ENCODE measurements around the gene FBLIM1. TPM values are rescaled to one million over a fixed set of nuclear protein-coding genes. Genes with fewer than 3 reads are reported as not detected.

Gene FBLIM1
- total and polyA plus RNA-seq, 2 donors from 2014 or later: 16.6 to 89.3 TPM

DNA sequence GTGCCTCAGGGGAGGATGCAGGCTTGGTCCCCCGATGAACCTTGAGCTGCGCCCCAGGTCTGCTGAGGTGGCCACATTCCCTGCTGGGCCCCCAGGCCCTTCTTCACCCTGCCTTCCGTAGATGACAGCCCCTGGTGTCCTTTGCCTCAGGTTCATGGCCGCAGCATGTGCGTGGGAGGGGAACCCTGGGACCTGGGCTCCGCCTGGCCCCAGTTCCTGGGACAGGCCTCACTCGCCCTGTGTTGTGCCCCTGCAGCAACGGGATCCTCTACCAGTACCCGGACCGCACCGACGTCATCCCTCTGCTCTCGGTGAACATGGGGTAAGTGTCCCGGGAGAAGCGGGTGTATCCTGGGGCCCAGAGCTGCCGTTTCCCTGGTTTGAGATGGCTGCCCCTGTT, 27.7 kb upstream of the FBLIM1 start:
- Histone ChIP-seq H3K27ac (ENCODE audit: low read depth in 2 of 2, low read length in 2 of 2) (no peak overlapping the region), H3K4me1 (ENCODE audit: control insufficient read depth in 2 of 3, insufficient read depth in 2 of 3, low read depth in 1 of 3, low read length in 3 of 3) (peaks cover 0 to 10% (median 6%) of the 10 kb centered on the region in 3 donors), H3K4me3 (ENCODE audit: low read length in 3 of 3) (no peak overlapping the region), H3K36me3 (ENCODE audit: control insufficient read depth in 2 of 3, insufficient read depth in 3 of 3, low read length in 3 of 3) (peaks cover 0 to 53% (median 19%) of the 10 kb centered on the region in 3 donors), H3K9ac (ENCODE audit: low read length in 3 of 3) (no peak overlapping the region), H3K9me3 (ENCODE audit: control insufficient read depth in 2 of 3, insufficient read depth in 1 of 3, low read length in 3 of 3) (no peaks in the 10 kb centered on the region), H3K27me3 (ENCODE audit: control insufficient read depth, insufficient read depth, low read length) (no peaks in the 10 kb centered on the region)
- no peak for DNase-seq
- intact Hi-C loops (cut with DNase I): no loop called here
- no peak for FAIRE-seq
- no peak for TF ChIP-seq CTCF (IDR thresholded peaks at IDR 0.05; ENCODE audit: borderline replicate concordance, extremely low read depth, insufficient read depth)

- no peak for DNase-seq
- Histone ChIP-seq H3K27me3 (ENCODE audit: control insufficient read depth, insufficient read depth, low read length) (no peaks in the 10 kb centered on the region), H3K27ac (ENCODE audit: low read depth in 2 of 2, low read length in 2 of 2) (no peak overlapping the region), H3K36me3 (ENCODE audit: control insufficient read depth in 2 of 3, insufficient read depth in 3 of 3, low read length in 3 of 3) (peaks cover 0 to 43% (median 17%) of the 10 kb centered on the region in 3 donors), H3K9ac (ENCODE audit: low read length in 3 of 3) (no peak overlapping the region), H3K9me3 (ENCODE audit: control insufficient read depth in 2 of 3, insufficient read depth in 1 of 3, low read length in 3 of 3) (no peaks in the 10 kb centered on the region), H3K4me1 (ENCODE audit: control insufficient read depth in 2 of 3, insufficient read depth in 2 of 3, low read depth in 1 of 3, low read length in 3 of 3) (peaks cover 0 to 16% (median 14%) of the 10 kb centered on the region in 3 donors), H3K4me3 (ENCODE audit: low read length in 3 of 3) (no peak overlapping the region)
- intact Hi-C loops (cut with DNase I): no loop called here
- TF ChIP-seq CTCF (IDR thresholded peaks at IDR 0.05; ENCODE audit: borderline replicate concordance, extremely low read depth, insufficient read depth): no peak
- no peak for FAIRE-seq
These were observed 26.6 kb upstream of the FBLIM1 start for GRCh38 chr1:15731735-15732685.

DNA sequence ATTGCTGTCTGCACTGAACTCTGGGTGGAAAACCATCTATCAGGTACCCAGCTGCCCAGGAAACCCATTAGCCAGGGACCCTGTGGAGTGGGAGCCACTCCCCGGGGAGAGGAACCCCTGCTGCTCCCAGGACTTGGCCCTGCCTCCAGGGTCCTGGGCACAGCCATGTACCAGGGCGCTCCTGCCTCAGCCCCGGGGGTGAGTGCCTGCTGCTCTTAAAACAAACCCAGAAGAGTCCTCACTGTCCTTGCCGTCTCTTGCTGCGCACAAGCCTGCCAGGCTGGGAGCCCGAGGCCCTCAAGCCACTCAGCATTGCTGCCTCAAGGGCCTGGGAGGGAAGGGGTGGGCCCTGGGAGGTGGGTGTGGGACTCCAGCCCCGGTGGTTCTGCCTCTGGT, 25.9 kb upstream of the FBLIM1 start:
- Histone ChIP-seq H3K4me1 (ENCODE audit: control insufficient read depth in 2 of 3, insufficient read depth in 2 of 3, low read depth in 1 of 3, low read length in 3 of 3) (peaks cover 0 to 18% (median 14%) of the 10 kb centered on the region in 3 donors), H3K36me3 (ENCODE audit: control insufficient read depth in 2 of 3, insufficient read depth in 3 of 3, low read length in 3 of 3) (peaks cover 0 to 36% (median 13%) of the 10 kb centered on the region in 3 donors), H3K27ac (ENCODE audit: low read depth in 2 of 2, low read length in 2 of 2) (no peak overlapping the region), H3K9me3 (ENCODE audit: control insufficient read depth in 2 of 3, insufficient read depth in 1 of 3, low read length in 3 of 3) (no peaks in the 10 kb centered on the region), H3K9ac (ENCODE audit: low read length in 3 of 3) (no peak overlapping the region), H3K4me3 (ENCODE audit: low read length in 3 of 3) (no peak overlapping the region), H3K27me3 (ENCODE audit: control insufficient read depth, insufficient read depth, low read length) (no peaks in the 10 kb centered on the region)
- no peak for DNase-seq
- FAIRE-seq: no peak
- TF ChIP-seq CTCF (IDR thresholded peaks at IDR 0.05; ENCODE audit: borderline replicate concordance, extremely low read depth, insufficient read depth): no peak
- intact Hi-C loops (cut with DNase I): no loop called here

All from kidney (tissue), 14 donors.